ENCODE data around the gene ZNF547. TPM values are rescaled to one million over a fixed set of nuclear protein-coding genes. Genes with fewer than 3 reads are reported as not detected.

ZNF547 gene
- total and polyA plus RNA-seq, 2 experiments from 2014 or later = 1.1 to 4.9 TPM

GRCh38 chr19:57327993-57328392 is 35.4 kb upstream of the ZNF547 start:
- no peaks in the 10 kb centered on the region for H3K4me1 ChIP-seq (ENCODE audit: insufficient read depth)
- H3K27me3 ChIP-seq (ENCODE audit: insufficient read depth) = no peaks in the 10 kb centered on the region
- H3F3A ChIP-seq (replicated peaks; ENCODE audit: low read depth) = no peaks in the 10 kb centered on the region
- DNase-seq (ENCODE audit: low spot score) (no peak), ATAC-seq (no peak)
- no peak overlapping the region for H3K4me2 ChIP-seq
- Mint-ChIP-seq H3K4me1 (no peaks in the 10 kb centered on the region), H3K4me3 (no peak overlapping the region), H3K27ac (no peak overlapping the region), H3K9me3 (no peaks in the 10 kb centered on the region), H3K27me3 (ENCODE audit: insufficient read depth, low read depth, poor library complexity) (no peaks in the 10 kb centered on the region), H3K36me3 (ENCODE audit: low read depth) (peaks cover 66% of the 10 kb centered on the region)
- peaks cover 12% of the 10 kb centered on the region for H3K36me3 ChIP-seq (ENCODE audit: insufficient read depth)
- no peak overlapping the region for H3K4me3 ChIP-seq
- TF ChIP-seq CREB1 (CRISPR knock-in tag; IDR thresholded peaks at IDR 0.05; ENCODE audit: low read depth) = no peak
- TF ChIP-seq, protein P1, sequence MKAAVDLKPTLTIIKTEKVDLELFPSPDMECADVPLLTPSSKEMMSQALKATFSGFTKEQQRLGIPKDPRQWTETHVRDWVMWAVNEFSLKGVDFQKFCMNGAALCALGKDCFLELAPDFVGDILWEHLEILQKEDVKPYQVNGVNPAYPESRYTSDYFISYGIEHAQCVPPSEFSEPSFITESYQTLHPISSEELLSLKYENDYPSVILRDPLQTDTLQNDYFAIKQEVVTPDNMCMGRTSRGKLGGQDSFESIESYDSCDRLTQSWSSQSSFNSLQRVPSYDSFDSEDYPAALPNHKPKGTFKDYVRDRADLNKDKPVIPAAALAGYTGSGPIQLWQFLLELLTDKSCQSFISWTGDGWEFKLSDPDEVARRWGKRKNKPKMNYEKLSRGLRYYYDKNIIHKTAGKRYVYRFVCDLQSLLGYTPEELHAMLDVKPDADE (IDR thresholded peaks at IDR 0.05) = no peak
- no peak for TF ChIP-seq REST (IDR thresholded peaks at IDR 0.05; ENCODE audit: unreplicated experiment)
- TF ChIP-seq ZNF462 (CRISPR knock-in tag; IDR thresholded peaks at IDR 0.05) = no peak
- no peak for TF ChIP-seq STAT1 (IDR thresholded peaks at IDR 0.05; ENCODE audit: unreplicated experiment)
- TF ChIP-seq JUNB (IDR thresholded peaks at IDR 0.05; ENCODE audit: unreplicated experiment) = no peak
- TF ChIP-seq ZNF331 (CRISPR knock-in tag; IDR thresholded peaks at IDR 0.05; ENCODE audit: low read depth) = no peak
- TF ChIP-seq NANOG (IDR thresholded peaks at IDR 0.05; ENCODE audit: borderline replicate concordance) = no peak
- TF ChIP-seq EZH2 (IDR thresholded peaks at IDR 0.05; ENCODE audit: low read depth, unreplicated experiment) = no peak
- no peak for TF ChIP-seq POLR2AphosphoS5 (IDR thresholded peaks at IDR 0.05; ENCODE audit: low read depth)
- TF ChIP-seq ZNF114 (CRISPR knock-in tag; IDR thresholded peaks at IDR 0.05) = no peak
- TF ChIP-seq EZH2phosphoT487 (IDR thresholded peaks at IDR 0.05; ENCODE audit: unreplicated experiment) = no peak
- no peak for TF ChIP-seq CTCF (conservative IDR thresholded peaks at IDR 0.05; ENCODE audit: low read depth in 2 of 2)
- H3K27ac ChIP-seq (ENCODE audit: low read depth) = no peak overlapping the region
- no peak overlapping the region for H2AFZ ChIP-seq
- H3K79me2 ChIP-seq (replicated peaks; ENCODE audit: insufficient read depth) = peaks cover 12% of the 10 kb centered on the region
- 0 out of 2 replicates have a peak, but pooled peaks cover 6% of the 10 kb centered on the region for H4K20me1 ChIP-seq (replicated peaks; ENCODE audit: insufficient read depth)
- H3K9me2 ChIP-seq (ENCODE audit: insufficient read depth) = no peaks in the 10 kb centered on the region

Measured in GM23338 (cell line).